Glutamatergic neuron (in vitro differentiated cells): ENCODE data around the gene DNMT3L. TPM values are rescaled to one million over a fixed set of nuclear protein-coding genes. Genes with fewer than 3 reads are reported as not detected.

Source experiments
- DNase-seq: peaks from one replicate; pipeline ENCODE4 v3.0.0; 2022
- H3K27ac Mint-ChIP-seq: one replicate; pipeline ENCODE4 v1.8.0; 2020; ENCODE audit warnings: mild to moderate bottlenecking, mixed read lengths, inconsistent platforms; ENCODE audit not compliant: unreplicated experiment
- H3K27me3 Mint-ChIP-seq: one replicate; pipeline ENCODE4 v1.8.0; 2020; ENCODE audit warnings: mild to moderate bottlenecking, moderate library complexity, mixed read lengths, inconsistent platforms; ENCODE audit not compliant: unreplicated experiment
- H3K36me3 Mint-ChIP-seq: one replicate; pipeline ENCODE4 v1.8.0; 2020; ENCODE audit warnings: mild to moderate bottlenecking, mixed read lengths, inconsistent platforms; ENCODE audit not compliant: unreplicated experiment
- H3K4me1 Mint-ChIP-seq: one replicate; pipeline ENCODE4 v1.8.0; 2020; ENCODE audit warnings: mild to moderate bottlenecking, low read depth, mixed read lengths, inconsistent platforms; ENCODE audit not compliant: unreplicated experiment
- H3K4me3 Mint-ChIP-seq: one replicate; pipeline ENCODE4 v1.8.0; 2020; ENCODE audit warnings: mild to moderate bottlenecking, mixed read lengths, inconsistent platforms; ENCODE audit not compliant: unreplicated experiment
- H3K9me3 Mint-ChIP-seq: one replicate; pipeline ENCODE4 v1.8.0; 2020; ENCODE audit warnings: mild to moderate bottlenecking, moderate library complexity, mixed read lengths, inconsistent platforms; ENCODE audit not compliant: unreplicated experiment
- total RNA-seq: library from RNA; stranded (reverse); fragmentation: NEBNext Ultra II Directional; extraction: Animal tissue kit (Norgen Biotek cat#: 25700); gene quantifications from one replicate; pipeline ENCODE4 v1.2.1, GENCODE V29; 2021; ENCODE audit not compliant: unreplicated experiment
- TF ChIP-seq, protein P1 (sequence below): fragments of 200-600 bp; sonication (generic); IDR thresholded peaks from one replicate; pipeline ENCODE4 v1.5.0; 2021; ENCODE audit not compliant: partially characterized antibody, unreplicated experiment

The DNMT3L gene
- total RNA-seq, 1 donor from 2014 or later, result not detected

DNA sequence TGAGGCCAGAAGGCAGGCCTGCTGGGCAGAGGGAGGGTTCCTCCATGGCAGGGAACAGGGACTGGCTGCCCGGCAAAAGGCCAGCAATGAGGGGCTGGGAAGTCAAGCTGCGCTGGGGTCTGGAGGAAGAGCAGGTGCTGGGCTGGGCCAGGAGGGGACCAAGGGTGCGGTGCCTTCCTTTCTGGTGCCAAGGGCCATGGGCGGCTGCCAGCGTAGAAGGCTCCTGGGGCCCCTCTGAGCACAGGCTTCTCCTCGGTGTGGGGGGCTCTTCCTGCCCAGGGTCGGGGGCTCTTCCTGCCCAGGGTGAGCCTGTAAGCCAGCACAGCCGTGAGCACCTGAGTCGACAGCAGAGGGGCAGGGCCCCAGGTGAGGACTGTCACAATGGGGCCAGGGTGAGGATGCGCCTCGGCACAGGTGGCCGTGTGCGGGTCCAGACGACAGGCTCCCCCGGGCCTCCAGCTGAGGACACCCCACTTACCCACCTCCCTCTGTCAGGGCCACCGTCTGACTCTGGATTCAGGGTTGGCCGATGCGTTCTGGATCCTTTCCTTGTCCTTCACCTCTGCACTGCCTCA, 10.7 kb upstream of the DNMT3L start:
- DNase-seq, result peak; percentile 9
- Mint-ChIP-seq H3K4me1 (no peaks in the 10 kb centered on the region), H3K27ac (no peak overlapping the region), H3K4me3 (no peak overlapping the region), H3K36me3 (peaks cover 5% of the 10 kb centered on the region), H3K27me3 (no peaks in the 10 kb centered on the region), H3K9me3 (no peaks in the 10 kb centered on the region)
- TF ChIP-seq, protein P1, sequence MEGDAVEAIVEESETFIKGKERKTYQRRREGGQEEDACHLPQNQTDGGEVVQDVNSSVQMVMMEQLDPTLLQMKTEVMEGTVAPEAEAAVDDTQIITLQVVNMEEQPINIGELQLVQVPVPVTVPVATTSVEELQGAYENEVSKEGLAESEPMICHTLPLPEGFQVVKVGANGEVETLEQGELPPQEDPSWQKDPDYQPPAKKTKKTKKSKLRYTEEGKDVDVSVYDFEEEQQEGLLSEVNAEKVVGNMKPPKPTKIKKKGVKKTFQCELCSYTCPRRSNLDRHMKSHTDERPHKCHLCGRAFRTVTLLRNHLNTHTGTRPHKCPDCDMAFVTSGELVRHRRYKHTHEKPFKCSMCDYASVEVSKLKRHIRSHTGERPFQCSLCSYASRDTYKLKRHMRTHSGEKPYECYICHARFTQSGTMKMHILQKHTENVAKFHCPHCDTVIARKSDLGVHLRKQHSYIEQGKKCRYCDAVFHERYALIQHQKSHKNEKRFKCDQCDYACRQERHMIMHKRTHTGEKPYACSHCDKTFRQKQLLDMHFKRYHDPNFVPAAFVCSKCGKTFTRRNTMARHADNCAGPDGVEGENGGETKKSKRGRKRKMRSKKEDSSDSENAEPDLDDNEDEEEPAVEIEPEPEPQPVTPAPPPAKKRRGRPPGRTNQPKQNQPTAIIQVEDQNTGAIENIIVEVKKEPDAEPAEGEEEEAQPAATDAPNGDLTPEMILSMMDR, result no peak

DNA sequence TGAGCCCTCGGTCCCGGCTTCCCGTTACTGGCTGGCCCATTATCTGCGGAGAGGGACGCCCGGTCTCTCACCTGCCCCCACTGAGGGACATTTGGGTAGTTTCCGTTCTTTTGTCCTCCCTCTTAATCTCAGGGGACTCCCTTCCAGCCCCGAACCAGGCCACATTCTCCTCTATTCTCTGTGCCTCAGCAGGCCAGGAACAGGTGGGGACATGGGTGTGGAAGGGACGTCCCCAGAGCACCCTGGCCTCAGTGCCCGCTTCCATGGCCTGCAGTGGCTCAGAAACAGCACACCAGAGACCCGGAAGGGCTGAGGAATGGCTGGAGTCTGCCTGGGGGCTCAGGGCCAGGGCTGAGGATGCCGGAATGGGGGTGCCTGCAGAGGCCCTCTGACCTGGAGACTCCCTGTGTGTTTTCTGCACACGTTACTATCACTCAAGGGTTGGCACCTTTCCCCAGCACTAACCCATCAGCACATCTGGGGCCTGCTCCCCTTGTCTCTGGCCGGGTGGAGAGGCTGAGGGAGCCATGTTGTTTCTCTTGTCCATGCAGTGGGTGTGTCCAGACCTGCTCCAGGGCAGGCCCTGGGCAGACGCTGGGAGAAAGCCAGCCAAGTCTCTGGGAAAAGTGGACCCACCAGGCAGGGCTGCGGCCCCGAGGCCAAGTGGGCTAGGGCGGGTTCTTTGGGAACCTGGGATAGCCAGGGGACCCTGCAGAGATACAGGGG, 10.0 kb upstream of the DNMT3L start:
- TF ChIP-seq, protein P1, result no peak
- H3K36me3 Mint-ChIP-seq, result peaks cover 5% of the 10 kb centered on the region
- H3K4me1 Mint-ChIP-seq, result no peaks in the 10 kb centered on the region
- DNase-seq, result peak; percentile 12
- no peak overlapping the region for H3K4me3 Mint-ChIP-seq
- no peaks in the 10 kb centered on the region for H3K9me3 Mint-ChIP-seq
- H3K27ac Mint-ChIP-seq, result no peak overlapping the region
- H3K27me3 Mint-ChIP-seq, result no peaks in the 10 kb centered on the region

DNA sequence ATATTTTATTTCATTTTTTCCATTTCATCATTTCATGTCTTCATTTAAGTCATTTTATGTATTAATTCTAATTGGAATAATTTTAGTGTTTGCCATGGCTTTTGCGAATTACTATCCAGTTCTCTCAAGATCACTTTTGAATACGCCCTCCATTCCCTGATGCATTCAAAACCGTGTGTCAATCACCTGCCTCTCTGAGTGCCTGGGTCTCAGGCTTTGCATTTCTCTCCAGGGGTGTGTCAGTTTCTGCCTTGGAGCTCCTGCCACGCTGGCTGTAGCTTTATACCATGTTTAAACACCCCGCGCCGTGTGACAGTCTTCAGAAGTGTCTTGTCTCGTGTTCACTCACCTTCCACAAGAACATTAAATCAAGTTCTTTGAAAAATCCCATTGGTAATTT, 7.4 kb upstream of the DNMT3L start:
- no peak overlapping the region for H3K4me3 Mint-ChIP-seq
- TF ChIP-seq, protein P1, result no peak
- H3K4me1 Mint-ChIP-seq, result no peaks in the 10 kb centered on the region
- no peaks in the 10 kb centered on the region for H3K9me3 Mint-ChIP-seq
- peak; percentile 10 for DNase-seq
- no peak overlapping the region for H3K27ac Mint-ChIP-seq
- H3K36me3 Mint-ChIP-seq, result no peaks in the 10 kb centered on the region
- H3K27me3 Mint-ChIP-seq, result no peaks in the 10 kb centered on the region

DNA sequence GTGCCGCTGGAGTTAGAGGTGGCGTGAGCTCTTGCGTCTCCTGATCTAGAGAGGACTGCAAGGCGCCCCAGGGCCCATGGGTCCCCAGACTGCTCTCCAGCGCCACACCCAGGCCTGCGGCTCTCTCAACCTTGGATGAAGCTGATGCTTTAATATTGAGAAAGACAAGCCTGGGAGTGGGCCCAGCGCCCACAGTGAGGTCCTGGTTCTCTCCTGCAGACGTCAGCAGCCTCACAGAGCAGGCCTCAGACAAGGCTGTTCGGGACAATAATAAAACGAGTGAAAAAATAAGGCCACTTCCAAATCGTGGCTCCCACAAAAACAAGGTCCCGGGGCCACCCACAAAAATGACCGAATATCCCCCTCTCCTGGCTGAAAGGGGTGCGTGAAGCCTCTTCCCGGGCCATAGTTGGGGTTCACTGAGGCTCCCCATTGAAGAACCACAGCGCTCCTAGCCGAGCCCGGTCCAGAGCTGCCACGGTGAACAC, 6.0 kb upstream of the DNMT3L start:
- H3K27ac Mint-ChIP-seq, result no peak overlapping the region
- H3K9me3 Mint-ChIP-seq, result no peaks in the 10 kb centered on the region
- H3K36me3 Mint-ChIP-seq, result no peaks in the 10 kb centered on the region
- peaks cover 3% of the 10 kb centered on the region for H3K4me1 Mint-ChIP-seq
- H3K4me3 Mint-ChIP-seq, result no peak overlapping the region
- TF ChIP-seq, protein P1, result no peak
- H3K27me3 Mint-ChIP-seq, result no peaks in the 10 kb centered on the region
- DNase-seq, result peak; percentile 11

DNA sequence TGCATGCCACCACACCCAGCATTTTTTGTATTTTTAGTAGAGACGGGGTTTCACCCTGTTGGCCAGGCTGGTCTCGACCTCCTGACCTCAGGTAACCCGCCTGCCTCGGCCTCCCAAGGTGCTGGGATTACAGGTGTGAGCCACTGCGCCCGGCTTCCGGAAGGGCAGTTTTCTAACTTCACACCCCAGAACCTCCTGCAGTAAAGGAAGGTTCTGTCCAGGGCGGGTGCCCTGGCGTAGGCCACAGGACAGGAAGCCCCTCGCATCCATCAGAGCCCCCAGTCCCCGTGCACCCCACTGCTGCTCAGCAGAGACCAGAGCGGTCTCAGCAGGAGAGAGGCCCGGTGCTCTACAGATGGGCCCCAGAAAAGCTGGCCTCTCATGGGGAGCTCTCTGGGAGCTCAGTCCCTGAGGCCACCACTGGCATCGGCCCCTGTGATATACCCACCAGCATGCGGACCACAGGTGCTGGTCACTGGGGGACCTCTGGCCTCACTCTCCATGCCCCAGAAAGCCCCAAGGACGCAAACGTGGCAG, 4.1 kb upstream of the DNMT3L start:
- Mint-ChIP-seq H3K4me3 (no peak overlapping the region), H3K27me3 (no peaks in the 10 kb centered on the region), H3K4me1 (peaks cover 3% of the 10 kb centered on the region), H3K36me3 (no peaks in the 10 kb centered on the region), H3K9me3 (no peaks in the 10 kb centered on the region), H3K27ac (no peak overlapping the region)
- TF ChIP-seq, protein P1, result no peak
- DNase-seq, result peak; percentile 3
